ENCODE data around the gene PER2. TPM values are rescaled to one million over a fixed set of nuclear protein-coding genes. Genes with fewer than 3 reads are reported as not detected.

Gene PER2
- total RNA-seq, 1 donor from 2014 or later = 3.7 TPM

DNA sequence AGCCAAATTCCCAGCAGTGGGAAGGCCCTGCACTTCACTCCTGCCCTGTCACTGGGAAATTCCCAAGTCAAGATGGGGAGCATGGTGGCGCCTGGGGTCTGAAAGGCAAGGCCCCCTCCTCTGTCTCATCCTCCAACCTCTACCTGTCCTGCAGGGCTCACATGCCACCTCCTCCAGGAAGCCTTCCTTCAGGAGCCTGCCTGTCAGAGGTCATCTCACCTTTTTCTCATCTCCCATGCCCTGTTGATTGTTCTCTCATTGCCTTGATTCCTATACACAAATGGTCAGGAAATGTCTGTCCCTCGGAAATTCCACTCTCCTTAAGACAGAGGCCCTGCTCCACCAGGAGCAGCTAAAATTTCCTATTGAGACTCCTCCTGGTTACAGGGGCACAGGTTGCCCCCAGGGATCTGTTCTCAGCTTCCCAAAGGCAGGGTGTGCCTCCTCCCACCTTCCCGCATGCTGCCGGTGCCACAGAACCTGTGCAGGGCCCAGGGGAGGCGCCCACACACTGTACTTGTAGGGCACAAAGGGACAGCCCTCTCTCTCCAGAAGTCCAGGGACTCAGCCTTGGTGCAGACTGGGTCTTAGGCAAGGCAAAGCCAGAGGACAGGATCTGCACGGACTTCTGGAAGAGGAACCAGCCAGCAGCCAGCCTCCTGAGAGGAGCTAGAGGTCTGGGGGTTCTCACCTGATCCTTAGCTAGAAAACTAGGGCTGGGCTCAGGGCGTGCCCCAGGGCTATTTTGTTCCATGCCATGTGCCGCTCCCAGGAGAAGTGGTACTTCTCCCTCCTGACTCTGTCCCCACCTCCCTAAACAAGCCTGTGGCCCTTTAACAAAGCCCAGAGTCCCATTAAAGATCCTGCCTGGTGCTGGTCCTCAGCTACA is 61.5 kb downstream of the PER2 start:
- H3K27ac Mint-ChIP-seq (ENCODE audit: unreplicated experiment) = no peak overlapping the region
- H3K4me3 Mint-ChIP-seq (ENCODE audit: unreplicated experiment) = no peak overlapping the region
- H3K9me3 Mint-ChIP-seq (ENCODE audit: unreplicated experiment) = no peaks in the 10 kb centered on the region
- peaks cover 9% of the 10 kb centered on the region for H3K36me3 Mint-ChIP-seq (ENCODE audit: unreplicated experiment)
- no peak for DNase-seq (ENCODE audit: extremely low spot score, unreplicated experiment)
- TF ChIP-seq CTCF (IDR thresholded peaks at IDR 0.05) = no peak
- H3K4me1 Mint-ChIP-seq (ENCODE audit: unreplicated experiment) = peaks cover 11% of the 10 kb centered on the region
- no peaks in the 10 kb centered on the region for H3K27me3 Mint-ChIP-seq (ENCODE audit: unreplicated experiment)

GRCh38 chr2:238225911-238226697 is 62.3 kb downstream of the PER2 start:
- H3K4me1 Mint-ChIP-seq (ENCODE audit: unreplicated experiment) = peaks cover 6% of the 10 kb centered on the region
- no peaks in the 10 kb centered on the region for H3K9me3 Mint-ChIP-seq (ENCODE audit: unreplicated experiment)
- no peak for TF ChIP-seq CTCF (IDR thresholded peaks at IDR 0.05)
- H3K27me3 Mint-ChIP-seq (ENCODE audit: unreplicated experiment) = no peaks in the 10 kb centered on the region
- peaks cover 9% of the 10 kb centered on the region for H3K36me3 Mint-ChIP-seq (ENCODE audit: unreplicated experiment)
- no peak overlapping the region for H3K27ac Mint-ChIP-seq (ENCODE audit: unreplicated experiment)
- H3K4me3 Mint-ChIP-seq (ENCODE audit: unreplicated experiment) = no peak overlapping the region
- no peak for DNase-seq (ENCODE audit: extremely low spot score, unreplicated experiment)

- Mint-ChIP-seq H3K4me3 (ENCODE audit: unreplicated experiment) (no peak overlapping the region), H3K9me3 (ENCODE audit: unreplicated experiment) (no peaks in the 10 kb centered on the region), H3K27ac (ENCODE audit: unreplicated experiment) (no peak overlapping the region), H3K27me3 (ENCODE audit: unreplicated experiment) (no peaks in the 10 kb centered on the region), H3K4me1 (ENCODE audit: unreplicated experiment) (no peaks in the 10 kb centered on the region), H3K36me3 (ENCODE audit: unreplicated experiment) (peaks cover 9% of the 10 kb centered on the region)
- no peak for DNase-seq (ENCODE audit: extremely low spot score, unreplicated experiment)
- no peak for TF ChIP-seq CTCF (IDR thresholded peaks at IDR 0.05)
Measured at GRCh38 chr2:238225121-238225520, 63.3 kb downstream of the PER2 start.

- H3K27ac Mint-ChIP-seq (ENCODE audit: unreplicated experiment) = no peak overlapping the region
- H3K4me1 Mint-ChIP-seq (ENCODE audit: unreplicated experiment) = no peaks in the 10 kb centered on the region
- no peaks in the 10 kb centered on the region for H3K9me3 Mint-ChIP-seq (ENCODE audit: unreplicated experiment)
Measured at GRCh38 chr2:238224356-238225035, 63.9 kb downstream of the PER2 start.

More at GRCh38 chr2:238224356-238225035, 63.9 kb downstream of the PER2 start:
- H3K36me3 Mint-ChIP-seq (ENCODE audit: unreplicated experiment) = peaks cover 9% of the 10 kb centered on the region
- no peak overlapping the region for H3K4me3 Mint-ChIP-seq (ENCODE audit: unreplicated experiment)
- DNase-seq (ENCODE audit: extremely low spot score, unreplicated experiment) = no peak
- H3K27me3 Mint-ChIP-seq (ENCODE audit: unreplicated experiment) = no peaks in the 10 kb centered on the region
- TF ChIP-seq CTCF (IDR thresholded peaks at IDR 0.05) = no peak
